Embryonic facial prominence (tissue), 1 donor: ENCODE measurements around the gene AGMO.

Source experiments
- DNase-seq: peaks from one replicate; pipeline ENCODE4 v3.0.0-alpha.2; 2016; ENCODE audit errors: extremely low spot score

AGMO gene

DNA sequence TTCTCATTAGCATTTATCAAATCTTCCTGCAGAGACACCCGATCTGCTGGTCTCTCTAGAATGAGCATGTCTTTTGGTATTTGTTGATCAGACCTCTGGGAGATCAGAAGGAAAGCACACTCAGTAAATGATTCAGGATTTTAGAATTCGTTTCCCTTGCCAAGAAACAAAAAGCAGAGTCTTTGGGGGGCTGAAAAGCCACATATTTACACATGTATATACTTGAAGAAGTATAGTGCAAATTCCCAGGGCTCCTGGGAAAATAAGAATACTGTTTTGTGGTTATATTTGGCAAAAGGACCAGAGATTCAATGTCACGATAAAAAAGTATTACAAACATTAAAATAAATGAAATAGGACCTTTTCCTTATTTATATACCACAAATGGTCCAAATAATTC is 100.2 kb downstream of the AGMO start:
- no peak for DNase-seq

GRCh38 chr7:15459018-15459615 is 102.7 kb downstream of the AGMO start:
- DNase-seq = no peak

GRCh38 chr7:15457990-15458955 is 103.5 kb downstream of the AGMO start:
- DNase-seq = no peak

DNA sequence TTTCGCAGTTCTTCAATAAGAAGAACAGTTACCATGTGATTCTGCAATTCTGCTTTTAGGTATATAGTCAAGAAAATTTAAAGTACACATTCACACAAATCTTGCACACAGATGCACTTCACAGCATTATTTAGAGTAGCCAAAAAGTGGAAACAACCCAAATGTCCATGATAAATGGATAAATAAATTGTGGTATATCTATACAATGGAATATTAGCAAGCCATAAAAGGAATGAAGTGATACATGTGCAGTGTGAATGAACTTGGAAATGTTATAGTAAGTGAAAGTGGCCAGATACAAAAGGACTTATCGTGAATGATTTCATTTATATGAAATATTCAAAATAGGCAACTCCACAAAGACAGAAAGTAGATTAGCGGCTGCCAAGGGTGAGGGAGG is 109.1 kb downstream of the AGMO start:
- DNase-seq = no peak

DNA sequence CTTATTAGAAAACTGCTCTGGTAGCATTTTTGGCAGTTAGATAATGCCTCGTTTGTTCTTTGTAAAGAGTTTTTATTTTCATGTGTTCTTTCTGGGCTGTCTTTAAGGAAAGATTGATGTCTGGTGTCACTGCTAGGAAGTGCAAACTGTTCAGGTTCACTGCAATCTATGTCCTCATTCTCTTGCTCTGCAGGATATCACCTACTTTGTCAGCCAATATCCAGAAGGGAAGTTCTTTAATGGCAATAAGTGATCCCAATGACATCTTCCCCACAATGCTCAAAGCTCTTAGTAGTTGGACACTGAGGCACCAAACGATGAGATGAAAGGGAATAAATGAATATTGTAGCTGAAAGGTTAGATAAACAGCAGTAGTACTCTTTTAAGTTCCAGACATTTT is 115.1 kb downstream of the AGMO start:
- no peak for DNase-seq

DNA sequence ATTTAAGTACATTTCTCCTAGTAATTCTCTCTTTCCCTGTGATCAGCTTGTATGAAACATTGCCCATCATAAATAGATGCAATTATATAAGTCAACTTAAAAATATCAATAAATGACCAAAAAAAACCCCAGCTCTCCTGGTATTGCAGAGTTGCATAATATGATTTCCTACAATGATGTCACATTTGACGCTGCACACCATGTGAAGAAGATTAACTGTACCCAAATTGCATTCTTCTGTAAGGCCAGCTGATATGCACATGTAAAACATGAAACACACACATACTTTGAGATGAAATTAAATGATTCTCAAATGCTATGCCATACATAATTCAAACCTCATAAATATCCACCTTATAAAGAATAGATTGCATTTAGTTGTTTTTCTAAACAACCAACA is 115.5 kb downstream of the AGMO start:
- DNase-seq = no peak

DNA sequence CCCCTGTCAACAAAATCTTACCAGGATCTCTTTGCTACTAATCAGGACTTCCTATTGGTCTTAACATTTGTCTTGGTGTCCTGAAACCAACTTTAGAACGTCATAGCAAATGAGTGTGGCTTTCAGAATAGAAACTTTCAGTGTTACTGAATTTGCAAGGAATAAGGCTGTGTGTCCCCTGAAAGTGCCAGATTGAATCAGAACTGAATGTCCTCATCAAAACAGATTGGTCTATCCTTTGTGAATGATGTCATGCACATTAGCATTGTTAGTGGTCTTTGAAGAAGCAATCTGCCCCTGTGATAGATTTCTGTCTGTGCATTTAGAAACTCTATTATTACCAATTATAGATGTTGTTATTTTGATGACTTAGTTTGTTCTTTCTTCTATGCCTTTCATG is 119.9 kb downstream of the AGMO start:
- DNase-seq = no peak

DNA sequence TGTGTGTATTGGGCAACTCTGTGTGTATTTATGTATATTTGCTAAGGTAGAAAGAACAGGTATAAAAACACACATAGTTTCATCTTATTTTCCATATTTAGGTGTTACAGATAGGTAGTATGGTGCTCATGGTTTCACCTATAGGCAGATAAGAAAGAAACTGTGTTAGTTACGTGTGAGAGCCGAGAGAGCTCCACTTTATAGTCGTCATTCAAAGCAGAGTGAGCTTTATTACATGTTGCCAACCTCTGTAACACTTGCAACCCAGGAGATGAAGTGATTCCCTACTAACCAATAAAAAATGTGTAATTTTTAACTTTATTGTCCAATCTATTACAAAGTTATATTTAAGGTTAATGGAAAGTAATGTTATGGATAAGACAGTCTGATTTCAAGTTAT is 121.3 kb downstream of the AGMO start:
- no peak for DNase-seq

DNA sequence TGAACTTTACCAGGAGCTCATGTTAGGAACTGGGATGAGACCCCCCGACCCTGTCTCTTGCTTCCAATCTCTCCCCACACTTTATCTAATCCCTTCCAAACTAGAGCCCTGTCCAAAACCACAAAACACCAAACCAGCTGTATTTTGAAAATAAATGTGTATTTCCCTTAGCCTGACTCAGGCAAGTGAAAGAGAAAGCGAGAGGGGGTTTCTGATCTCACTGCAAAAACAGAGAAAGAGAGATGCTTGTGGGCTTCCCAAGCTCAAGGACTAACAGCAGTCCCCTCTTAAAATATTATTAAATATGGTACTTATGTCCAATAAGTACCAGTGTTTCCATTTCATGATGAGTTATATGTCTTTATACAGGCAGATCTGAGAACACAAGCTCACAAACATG is 122.0 kb downstream of the AGMO start:
- DNase-seq = no peak

GRCh38 chr7:15433151-15433550 is 128.7 kb downstream of the AGMO start:
- no peak for DNase-seq

- no peak for DNase-seq
Observed at GRCh38 chr7:15430911-15431310, 130.9 kb downstream of the AGMO start.

- no peak for DNase-seq
Observed at GRCh38 chr7:15430191-15430590, 131.6 kb downstream of the AGMO start.

- DNase-seq = no peak
Observed at GRCh38 chr7:15424468-15424867, 137.3 kb downstream of the AGMO start.

GRCh38 chr7:15419596-15419995 is 142.2 kb downstream of the AGMO start:
- no peak for DNase-seq

DNA sequence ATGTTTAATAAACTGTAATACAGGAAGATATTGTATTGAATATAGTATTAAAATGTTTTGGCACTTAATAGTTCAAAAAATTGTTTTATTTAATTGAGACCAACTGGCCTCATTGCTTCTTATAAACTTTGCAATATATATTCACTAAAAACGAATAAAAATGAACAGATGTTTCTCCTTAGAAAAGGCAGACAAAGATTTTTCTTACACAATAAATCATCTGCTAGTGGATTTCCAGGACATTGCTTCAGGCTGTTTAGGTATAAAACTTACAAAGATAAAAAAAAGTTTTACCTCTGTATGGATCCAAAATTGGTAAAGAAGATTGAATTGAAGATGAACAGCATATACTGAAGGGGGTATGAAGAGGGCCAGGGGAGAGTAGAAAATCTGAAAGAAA is 143.6 kb downstream of the AGMO start:
- DNase-seq = no peak

DNA sequence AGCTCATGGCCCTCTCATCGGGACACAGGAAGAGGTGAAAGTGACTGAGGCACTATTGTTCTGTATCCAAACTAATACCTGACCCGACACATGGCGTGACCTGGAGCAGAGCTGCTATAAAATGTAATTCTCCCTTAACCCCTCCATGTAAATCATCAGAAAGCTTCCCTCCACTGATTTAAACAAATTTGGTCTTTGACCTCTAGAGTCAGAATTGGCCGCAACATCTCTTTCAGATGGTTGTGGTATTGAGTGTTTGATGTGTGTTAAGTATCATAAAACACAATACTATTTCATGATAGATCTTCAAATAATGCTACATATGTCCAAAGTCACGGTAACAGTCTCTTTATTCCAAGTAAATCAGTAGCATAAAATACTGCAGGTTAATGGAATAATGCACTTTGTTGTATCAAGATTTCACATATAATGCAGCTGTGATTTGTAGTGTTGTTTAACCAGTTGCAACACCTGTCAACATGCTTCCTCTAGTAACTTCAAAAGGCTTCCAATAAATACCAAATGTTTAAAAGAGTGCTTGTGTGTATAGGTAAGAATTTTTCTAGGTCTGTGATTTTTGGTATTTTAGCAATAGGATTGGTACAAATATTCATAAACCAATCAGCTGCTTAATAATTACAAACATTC is 144.3 kb downstream of the AGMO start:
- no peak for DNase-seq

- no peak for DNase-seq
Observed at GRCh38 chr7:15411019-15411418, 150.8 kb downstream of the AGMO start.

DNA sequence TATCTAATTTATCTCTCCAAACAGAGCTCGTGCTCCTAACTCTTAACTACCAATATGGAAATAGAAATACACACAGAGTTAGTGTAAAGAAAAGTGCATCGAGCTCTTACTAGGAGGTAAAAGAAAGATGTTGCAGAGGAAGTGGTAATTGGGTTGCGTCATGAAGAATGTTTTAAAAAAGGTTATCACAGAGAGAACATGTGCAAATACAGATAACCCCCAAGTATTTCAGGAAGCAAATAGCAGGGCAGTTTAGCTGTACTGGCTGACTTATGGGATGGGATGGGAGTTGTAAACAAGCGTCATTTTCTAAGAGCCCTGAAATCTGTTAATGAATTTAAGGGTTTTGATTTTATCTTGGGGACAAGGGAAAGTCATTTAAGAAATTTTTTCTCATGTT is 153.9 kb downstream of the AGMO start:
- DNase-seq = no peak

DNA sequence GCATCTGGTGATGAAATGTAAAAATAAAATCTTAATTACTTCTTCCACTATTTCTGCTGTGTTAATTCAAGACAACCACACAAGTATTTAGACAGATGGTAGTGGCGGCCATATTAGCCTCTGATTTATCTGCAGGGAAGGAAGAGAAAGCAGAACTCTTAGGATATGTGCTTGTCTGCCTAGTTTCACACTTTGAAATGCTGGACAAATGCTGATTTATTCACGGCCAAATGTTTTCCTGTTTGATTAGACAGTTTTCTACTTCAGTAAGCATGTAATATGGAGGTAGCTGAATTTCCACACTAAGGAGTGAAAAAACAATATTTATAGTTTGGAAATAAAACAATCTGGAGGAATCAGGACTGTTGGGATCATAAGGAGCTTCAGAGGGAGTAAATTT is 158.1 kb downstream of the AGMO start:
- DNase-seq = no peak

DNA sequence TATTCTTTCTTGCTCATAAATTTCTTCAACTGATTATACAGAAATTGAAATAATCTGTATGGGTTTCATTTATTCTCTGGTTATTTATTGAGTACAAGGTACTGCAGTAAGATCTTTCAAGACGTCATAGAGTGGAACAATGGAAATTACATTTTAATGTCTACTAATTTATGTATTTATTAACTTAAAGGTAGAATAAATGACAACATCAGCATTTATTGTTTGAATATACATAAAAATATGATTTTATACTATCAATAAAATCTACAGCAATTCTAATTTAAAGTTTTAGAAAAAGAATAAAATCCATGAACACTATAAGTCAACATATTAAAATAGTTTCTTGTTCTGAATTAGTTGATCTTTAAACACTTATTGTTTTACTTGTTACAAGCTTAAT is 158.5 kb downstream of the AGMO start:
- DNase-seq = no peak

DNA sequence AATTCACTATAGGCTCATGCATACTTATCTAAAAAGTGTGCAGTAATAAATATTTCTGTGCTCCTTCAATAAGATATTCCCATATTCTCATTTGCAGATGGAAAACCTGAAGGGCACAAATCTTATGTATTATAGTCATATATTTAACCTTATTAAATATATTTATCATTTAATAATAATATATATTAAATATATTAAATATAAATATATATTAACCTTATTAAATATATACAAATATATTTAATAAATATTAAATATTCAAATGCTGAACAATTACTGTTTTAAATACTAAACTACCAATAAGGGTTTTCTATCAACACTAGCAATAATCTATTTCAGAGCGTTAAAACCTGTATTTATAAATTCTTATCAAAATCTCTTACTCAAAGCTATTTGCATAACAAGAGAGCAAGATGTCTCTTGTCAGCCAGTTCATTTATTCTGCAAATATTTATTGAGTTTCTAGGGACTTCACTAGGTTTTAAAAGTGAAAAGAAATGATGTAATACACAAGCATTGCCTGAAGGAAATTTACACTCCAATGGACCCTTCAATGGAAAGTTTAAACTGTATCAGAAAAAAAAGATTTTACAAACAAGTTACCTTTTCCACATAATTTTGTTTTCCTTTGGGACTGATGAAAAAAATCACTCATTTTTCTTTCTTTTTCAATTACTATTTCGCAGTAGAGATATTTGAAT is 159.2 kb downstream of the AGMO start:
- no peak for DNase-seq

DNA sequence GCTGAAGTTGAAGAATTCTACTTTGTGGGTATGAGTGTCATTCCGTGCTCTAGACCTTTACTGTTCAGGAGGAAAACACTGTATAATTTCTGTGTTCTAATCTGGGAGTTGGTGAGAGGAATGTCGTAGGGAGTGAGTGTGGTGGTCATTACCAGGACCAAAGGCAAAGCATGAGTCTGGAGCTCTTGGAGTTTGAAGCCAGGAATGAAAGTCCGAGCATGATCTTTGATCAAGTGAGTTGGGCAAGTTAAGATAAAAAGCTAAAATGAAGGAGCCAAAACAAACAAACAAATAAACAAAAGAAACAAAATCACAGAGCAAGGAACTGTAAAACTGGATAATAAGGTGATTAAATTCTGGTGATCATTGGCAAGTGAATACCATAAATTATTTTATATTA is 161.4 kb downstream of the AGMO start:
- no peak for DNase-seq
